Measurements from ENCODE around the gene ADAM15.

The ADAM15 gene

DNA sequence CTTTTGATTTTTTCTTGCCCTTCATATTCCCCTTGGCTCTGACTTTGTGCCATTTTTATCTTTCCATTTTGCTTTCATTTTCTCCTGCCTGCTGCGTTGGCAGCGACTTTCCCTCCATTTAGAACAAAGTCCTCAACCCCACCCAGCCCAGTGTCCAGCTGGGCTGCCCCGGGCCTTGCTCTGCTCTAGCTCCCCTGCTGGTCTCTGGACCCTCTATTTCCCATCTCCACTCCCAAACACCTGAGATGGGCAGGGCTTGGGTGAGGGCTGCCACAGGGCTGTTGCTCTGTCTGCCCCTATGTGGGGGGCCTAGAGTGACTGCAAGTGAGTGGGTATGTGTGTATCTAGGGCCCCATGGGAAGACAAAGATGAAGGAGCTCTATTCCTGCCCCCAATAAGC lies 7.3 kb upstream of the ADAM15 start:
- H3K4me1 Mint-ChIP-seq: peaks cover 19% of the 10 kb centered on the region
- no peaks in the 10 kb centered on the region for H3K9me3 Mint-ChIP-seq
- CTCF ChIA-PET: interaction anchor here (0.9 to 17.5 kb wide), 16 partner anchors 14 to 563 kb away, joined by 3 to 220 read pairs (median 6); partner anchors contain the start of genes ADAM15, EFNA4 and PBXIP1
- no peak overlapping the region for H3K4me3 Mint-ChIP-seq
- no peak overlapping the region for H3K27ac Mint-ChIP-seq
- H3K27me3 Mint-ChIP-seq: peaks cover 46% of the 10 kb centered on the region
- no peaks in the 10 kb centered on the region for H3K36me3 Mint-ChIP-seq
- DNase-seq: no peak

DNA sequence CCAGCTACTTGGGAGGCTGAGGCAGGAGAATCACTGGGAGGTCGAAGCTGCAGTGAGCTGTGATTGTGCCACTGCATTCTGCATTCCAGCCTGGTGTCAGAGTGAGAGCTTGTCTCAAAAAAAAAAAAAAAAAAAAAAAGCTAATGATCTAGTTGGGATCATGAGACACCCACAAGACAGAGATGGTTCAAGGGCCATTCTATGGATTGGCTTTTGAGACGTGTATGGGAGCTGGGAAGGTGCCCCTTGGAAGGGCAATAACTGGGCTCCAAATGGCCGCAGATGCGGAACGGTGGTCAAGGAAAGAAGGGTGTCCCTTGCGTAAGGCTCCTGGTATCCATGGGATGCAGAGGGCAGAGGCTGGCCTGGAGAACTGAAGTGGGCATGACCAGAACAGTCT lies 6.8 kb upstream of the ADAM15 start:
- H3K9me3 Mint-ChIP-seq: no peaks in the 10 kb centered on the region
- H3K27me3 Mint-ChIP-seq: peaks cover 40% of the 10 kb centered on the region
- no peak overlapping the region for H3K4me3 Mint-ChIP-seq
- no peak overlapping the region for H3K27ac Mint-ChIP-seq
- H3K4me1 Mint-ChIP-seq: peaks cover 15% of the 10 kb centered on the region
- H3K36me3 Mint-ChIP-seq: no peaks in the 10 kb centered on the region
- DNase-seq: no peak
- CTCF ChIA-PET: interaction anchor here (0.9 to 17.5 kb wide), 16 partner anchors 14 to 485 kb away, joined by 3 to 220 read pairs (median 6); partner anchors contain the start of genes ADAM15, EFNA4 and PBXIP1

DNA sequence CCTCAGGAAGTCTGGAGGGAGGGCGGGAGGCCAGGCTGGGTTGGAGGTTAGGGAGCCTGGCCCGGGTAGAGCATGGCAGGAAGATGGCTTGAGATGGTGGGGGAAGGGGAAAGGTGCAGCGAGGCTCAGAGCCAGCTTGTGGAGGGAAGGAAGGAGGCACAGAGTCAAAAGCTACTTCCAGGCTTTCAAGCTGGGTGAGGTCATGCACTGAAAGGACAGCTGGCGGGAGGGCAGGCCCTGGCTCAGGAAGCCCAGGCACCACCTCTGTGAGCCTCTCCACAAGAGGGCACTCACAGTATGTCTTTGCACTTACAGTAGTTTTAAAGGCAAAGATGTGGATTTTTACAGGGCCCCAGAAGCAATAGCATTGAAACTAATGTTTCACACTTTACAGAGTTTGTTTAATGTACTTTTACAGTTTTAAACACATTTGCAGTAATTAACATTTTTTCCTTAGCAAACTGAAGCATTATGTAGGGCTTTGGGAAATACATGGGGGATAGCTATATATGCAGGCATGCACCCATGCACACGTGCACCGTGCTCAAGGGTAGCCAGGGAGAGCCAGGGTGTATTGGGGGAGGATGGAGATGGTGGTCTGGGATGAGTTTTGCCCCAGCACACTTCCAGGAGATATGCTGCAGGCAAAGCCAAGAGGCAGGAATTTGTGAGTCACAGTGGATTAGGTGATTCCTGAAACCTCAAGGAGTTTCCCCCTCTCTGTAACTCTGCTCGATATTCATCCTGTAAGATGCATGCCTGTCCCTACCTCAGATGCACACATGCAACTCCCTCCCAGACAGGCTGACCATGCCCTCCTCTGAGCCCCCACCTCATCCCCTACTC lies 6.1 kb upstream of the ADAM15 start:
- peaks cover 20% of the 10 kb centered on the region for H3K4me1 Mint-ChIP-seq
- H3K27me3 Mint-ChIP-seq: peaks cover 38% of the 10 kb centered on the region
- peak; percentile 83 for DNase-seq
- H3K27ac Mint-ChIP-seq: no peak overlapping the region
- H3K4me3 Mint-ChIP-seq: no peak overlapping the region
- H3K9me3 Mint-ChIP-seq: no peaks in the 10 kb centered on the region
- H3K36me3 Mint-ChIP-seq: no peaks in the 10 kb centered on the region
- CTCF ChIA-PET: interaction anchor here (1.0 to 17.5 kb wide), 12 partner anchors 13 to 485 kb away, joined by 3 to 220 read pairs (median 7); partner anchors contain the start of genes ADAM15 and EFNA4

DNA sequence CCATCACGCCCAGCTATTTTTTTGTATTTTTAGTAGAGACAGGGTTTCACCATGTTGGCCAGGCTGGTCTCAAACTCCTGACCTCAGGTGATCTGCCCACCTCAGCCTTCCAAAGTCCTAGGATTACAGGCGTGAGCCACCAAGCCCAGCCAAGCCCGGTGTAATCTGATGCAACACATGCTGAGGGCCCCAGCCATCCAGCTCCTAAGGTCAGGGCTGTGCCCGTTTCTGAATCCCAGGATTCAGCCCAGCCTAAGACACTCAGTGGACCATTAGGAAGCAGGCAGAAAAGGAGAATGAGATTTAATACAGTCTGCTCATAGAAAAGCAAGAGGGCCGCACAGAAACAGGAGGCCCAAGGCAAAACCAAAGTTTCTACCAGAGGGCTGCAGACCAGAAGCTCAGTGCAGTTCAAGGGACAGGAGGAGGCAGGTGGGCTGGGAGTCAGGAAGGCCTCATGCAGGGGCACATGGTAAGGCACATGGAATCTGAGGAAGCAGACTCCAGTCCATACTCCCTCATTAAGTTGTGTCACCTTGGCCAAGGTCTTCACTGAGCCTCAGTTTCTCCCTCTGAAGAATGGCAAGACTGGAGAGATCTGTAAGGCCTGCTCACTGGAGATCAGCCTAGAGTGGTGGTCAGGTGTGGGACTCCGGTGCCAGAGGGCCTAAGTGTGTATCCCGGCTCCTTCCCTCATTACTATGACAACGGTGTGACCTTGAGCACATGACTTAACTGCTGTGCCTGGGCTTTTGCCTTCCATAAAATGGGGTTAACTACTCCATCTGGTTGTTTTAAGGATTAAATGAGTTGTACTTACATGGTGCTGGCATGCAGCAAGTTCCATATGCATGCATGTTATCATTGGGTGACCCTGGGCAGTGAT lies 2.4 kb upstream of the ADAM15 start:
- peak overlapping the region; percentile 52 for H3K27ac Mint-ChIP-seq
- H3K9me3 Mint-ChIP-seq: no peaks in the 10 kb centered on the region
- peaks cover 44% of the 10 kb centered on the region for H3K4me1 Mint-ChIP-seq
- peak overlapping the region; percentile 82 for H3K4me3 Mint-ChIP-seq
- CTCF ChIA-PET: interaction anchor here (0.8 to 17.5 kb wide), 4 partner anchors 8 to 38 kb away, joined by 3 to 220 read pairs (median 3); partner anchors contain the start of genes ADAM15 and EFNA4
- no peaks in the 10 kb centered on the region for H3K36me3 Mint-ChIP-seq
- peaks cover 15% of the 10 kb centered on the region for H3K27me3 Mint-ChIP-seq
- DNase-seq: no peak

DNA sequence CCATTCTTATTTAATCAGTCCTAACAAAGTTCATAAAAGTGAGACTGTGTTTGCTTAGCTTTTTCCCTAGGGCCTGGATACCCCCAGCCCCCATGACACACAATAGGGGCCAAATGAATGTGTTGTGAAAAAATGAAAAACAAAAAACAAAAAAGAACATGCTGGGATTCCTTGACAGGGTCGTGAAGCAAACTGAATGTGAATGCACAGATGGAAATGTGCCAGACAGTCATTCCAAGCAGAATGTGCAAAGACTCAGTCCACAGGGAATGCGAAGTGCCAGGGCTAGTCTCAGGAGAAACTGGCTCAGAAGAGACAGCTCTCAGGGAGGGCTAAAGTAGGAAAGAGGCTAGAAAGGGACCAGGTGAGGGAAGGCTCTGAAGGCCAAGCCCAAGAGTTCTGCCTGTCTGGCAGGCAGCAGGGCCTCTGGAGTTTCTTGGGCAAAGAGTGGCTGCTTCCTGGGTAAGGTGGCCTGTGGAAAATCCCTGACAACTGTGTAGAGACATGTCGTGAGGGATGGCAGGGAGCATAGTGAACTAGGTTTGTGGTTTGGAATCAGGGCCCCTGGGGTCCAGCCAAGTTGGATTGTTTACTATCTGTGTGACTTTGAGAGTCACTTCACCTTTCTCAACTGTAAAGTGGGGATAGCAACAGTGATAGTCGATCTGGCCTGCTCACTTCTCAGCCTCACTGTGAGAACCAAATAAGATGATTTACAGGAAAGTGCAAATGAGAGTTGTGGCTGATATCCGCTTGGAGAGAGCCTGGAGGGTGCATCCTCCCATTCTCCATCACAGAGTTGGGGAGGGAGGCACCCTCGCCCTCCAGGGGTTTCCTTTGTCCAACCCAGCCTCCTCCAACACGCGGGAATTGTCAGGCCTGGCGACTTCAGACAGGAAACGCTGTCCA lies 1.2 kb upstream of the ADAM15 start:
- Mint-ChIP-seq H3K36me3 (no peaks in the 10 kb centered on the region), H3K27me3 (peaks cover 12% of the 10 kb centered on the region), H3K9me3 (no peaks in the 10 kb centered on the region), H3K4me3 (peak overlapping the region; percentile 82), H3K27ac (no peak overlapping the region), H3K4me1 (peaks cover 34% of the 10 kb centered on the region)
- no peak for DNase-seq
- CTCF ChIA-PET: interaction anchor here (1.0 to 17.5 kb wide), 10 partner anchors 5 to 76 kb away, joined by 3 to 220 read pairs (median 6); partner anchors contain the start of genes ADAM15, EFNA4 and FLAD1

- H3K27me3 Mint-ChIP-seq: peaks cover 12% of the 10 kb centered on the region
- no peak overlapping the region for H3K27ac Mint-ChIP-seq
- H3K9me3 Mint-ChIP-seq: no peaks in the 10 kb centered on the region
- CTCF ChIA-PET: interaction anchor here (0.6 to 17.5 kb wide), 14 partner anchors 6 to 81 kb away, joined by 3 to 220 read pairs (median 6); partner anchors contain the start of genes ADAM15, EFNA4, FLAD1 and SHC1
- H3K4me3 Mint-ChIP-seq: peak overlapping the region; percentile 82
- H3K4me1 Mint-ChIP-seq: peaks cover 30% of the 10 kb centered on the region
- peaks cover 3% of the 10 kb centered on the region for H3K36me3 Mint-ChIP-seq
- DNase-seq: no peak
Measured at GRCh38 chr1:155051342-155051776, 243 bp downstream of the ADAM15 start.

DNA sequence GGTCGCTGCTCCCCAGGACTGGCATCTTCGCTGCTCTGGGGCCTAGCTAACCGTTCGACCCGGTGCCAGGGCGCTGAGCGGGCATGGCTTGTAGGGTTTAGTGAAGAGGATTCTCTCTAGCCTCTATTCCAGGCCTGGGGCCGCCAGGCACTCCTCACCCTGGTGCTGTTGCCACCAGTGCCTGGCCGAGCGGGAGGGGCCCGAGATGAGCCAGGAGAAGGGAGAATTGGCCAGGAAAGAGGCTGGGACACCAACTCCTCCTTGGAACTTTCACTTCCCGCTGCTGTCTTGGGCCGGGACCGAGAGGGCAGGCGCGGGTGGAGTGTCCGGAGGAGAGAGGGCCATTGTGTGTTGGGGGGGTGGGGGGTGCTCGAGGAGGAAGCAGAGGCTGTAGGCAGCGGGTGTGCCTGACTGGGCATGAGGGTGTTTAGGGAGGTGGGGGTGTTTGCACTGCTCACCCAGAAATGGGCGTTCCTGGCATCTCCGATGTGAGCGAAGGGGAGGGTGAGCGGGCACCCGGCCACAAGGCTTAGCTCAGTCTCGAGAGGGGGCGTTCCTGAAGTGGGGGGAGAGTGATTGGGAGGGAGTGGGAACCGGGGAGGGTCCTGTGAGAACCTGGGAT lies 772 bp downstream of the ADAM15 start:
- peak; percentile 69 for DNase-seq
- Mint-ChIP-seq H3K4me1 (peaks cover 30% of the 10 kb centered on the region), H3K36me3 (peaks cover 3% of the 10 kb centered on the region), H3K4me3 (peak overlapping the region; percentile 82), H3K27ac (peak overlapping the region; percentile 78), H3K9me3 (no peaks in the 10 kb centered on the region), H3K27me3 (peaks cover 12% of the 10 kb centered on the region)
- CTCF ChIA-PET: interaction anchor here (1.3 to 17.5 kb wide), 8 partner anchors 6 to 82 kb away, joined by 3 to 220 read pairs (median 6); partner anchors contain the start of genes ADAM15, EFNA4 and SHC1

DNA sequence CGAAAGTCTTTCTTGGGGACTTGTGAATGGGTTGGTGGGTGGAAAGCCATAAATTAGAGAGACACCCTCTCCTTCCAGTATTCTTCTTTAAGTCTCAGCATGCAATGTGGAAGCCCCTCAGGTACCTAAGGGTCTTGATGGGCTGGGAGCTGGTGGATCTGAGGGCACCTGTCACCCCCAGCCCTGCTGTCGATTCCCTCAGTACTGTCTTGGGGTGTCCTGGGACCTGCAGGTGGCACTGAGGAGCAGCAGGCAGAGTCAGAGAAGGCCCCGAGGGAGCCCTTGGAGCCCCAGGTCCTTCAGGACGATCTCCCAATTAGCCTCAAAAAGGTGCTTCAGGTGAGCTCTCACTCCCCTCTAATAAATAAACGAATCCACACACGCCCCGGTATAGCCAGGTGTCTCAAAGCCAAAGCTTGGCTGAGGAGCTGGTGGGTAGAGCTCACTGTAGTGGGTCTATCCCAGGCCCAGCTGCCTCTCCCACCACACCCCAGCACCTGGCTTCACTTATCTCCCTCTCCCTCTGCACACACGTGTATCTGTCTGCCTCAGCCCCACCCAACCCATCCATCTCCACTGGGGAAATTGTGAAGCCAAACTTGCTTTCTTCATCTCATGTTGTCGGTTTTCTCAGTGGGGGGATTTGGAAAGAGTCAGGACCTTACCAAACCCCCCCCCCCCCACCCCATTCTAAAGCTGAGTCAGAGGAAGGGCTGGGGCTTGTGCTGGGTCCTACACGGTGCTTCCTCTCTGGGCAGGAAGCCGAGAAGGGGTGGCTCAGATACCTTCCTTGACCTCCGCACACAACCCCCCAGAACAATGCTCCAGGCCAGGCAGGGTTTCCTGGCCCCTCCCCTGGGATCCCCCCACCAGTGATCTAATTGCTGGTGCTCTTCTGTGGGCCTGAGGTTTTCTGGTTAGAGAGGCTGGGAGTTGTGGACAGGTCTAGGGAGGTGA lies 1.6 kb downstream of the ADAM15 start:
- Mint-ChIP-seq H3K36me3 (peaks cover 3% of the 10 kb centered on the region), H3K27ac (peak overlapping the region; percentile 78)
- peak; percentile 54 for DNase-seq

DNA sequence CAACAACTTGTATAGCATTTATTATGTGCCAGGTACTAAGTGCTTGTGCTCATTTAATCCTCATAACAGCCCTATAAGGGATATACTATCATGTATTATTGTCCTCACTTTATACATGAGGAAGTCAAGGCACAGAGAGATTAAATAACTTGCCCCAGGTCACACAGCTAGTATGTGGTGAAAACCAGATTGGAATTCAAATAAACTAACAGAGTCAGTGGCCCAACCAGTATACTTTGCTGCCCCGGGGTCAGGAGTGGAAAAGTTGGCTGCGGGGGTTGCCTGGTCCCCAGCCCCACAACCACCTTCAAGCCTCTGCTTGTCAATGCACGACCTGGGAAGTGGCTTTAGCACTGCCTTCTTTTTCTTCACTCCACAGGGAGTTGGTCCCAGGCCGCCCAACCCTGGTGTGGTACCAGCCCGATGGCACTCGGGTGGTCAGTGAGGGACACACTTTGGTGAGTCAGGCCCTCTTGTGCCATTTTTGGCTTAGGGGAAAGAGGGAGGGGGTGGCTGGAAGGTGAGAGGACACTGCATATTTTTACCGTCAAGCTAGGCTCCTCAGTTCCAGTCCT lies 2.5 kb downstream of the ADAM15 start:
- H3K27me3 Mint-ChIP-seq: peaks cover 2% of the 10 kb centered on the region
- CTCF ChIA-PET: interaction anchor here (1.1 to 17.5 kb wide), 6 partner anchors 4 to 114 kb away, joined by 3 to 220 read pairs (median 26); partner anchors contain the start of genes ADAM15 and EFNA4
- H3K4me1 Mint-ChIP-seq: peaks cover 30% of the 10 kb centered on the region
- DNase-seq: no peak
- peaks cover 5% of the 10 kb centered on the region for H3K36me3 Mint-ChIP-seq
- H3K9me3 Mint-ChIP-seq: no peaks in the 10 kb centered on the region
- H3K4me3 Mint-ChIP-seq: peak overlapping the region; percentile 55
- peak overlapping the region; percentile 78 for H3K27ac Mint-ChIP-seq

More for the DNA sequence above, 1.6 kb downstream of the ADAM15 start:
- Mint-ChIP-seq H3K4me3 (peak overlapping the region; percentile 82), H3K9me3 (no peaks in the 10 kb centered on the region), H3K27me3 (peaks cover 6% of the 10 kb centered on the region), H3K4me1 (peaks cover 30% of the 10 kb centered on the region)
- CTCF ChIA-PET: interaction anchor here (0.8 to 17.5 kb wide), 9 partner anchors 5 to 109 kb away, joined by 3 to 220 read pairs (median 6); partner anchors contain the start of genes ADAM15 and EFNA4

GRCh38 chr1:155057104-155057503 lies 6.0 kb downstream of the ADAM15 start:
- CTCF ChIA-PET: interaction anchor here (0.7 to 15.1 kb wide), 10 partner anchors 10 to 102 kb away, joined by 3 to 220 read pairs (median 4); partner anchors contain the start of genes ADAM15 and PBXIP1
- Mint-ChIP-seq H3K27me3 (no peaks in the 10 kb centered on the region), H3K4me1 (peaks cover 23% of the 10 kb centered on the region), H3K36me3 (peaks cover 13% of the 10 kb centered on the region), H3K9me3 (no peaks in the 10 kb centered on the region), H3K4me3 (no peak overlapping the region), H3K27ac (no peak overlapping the region)
- no peak for DNase-seq

DNA sequence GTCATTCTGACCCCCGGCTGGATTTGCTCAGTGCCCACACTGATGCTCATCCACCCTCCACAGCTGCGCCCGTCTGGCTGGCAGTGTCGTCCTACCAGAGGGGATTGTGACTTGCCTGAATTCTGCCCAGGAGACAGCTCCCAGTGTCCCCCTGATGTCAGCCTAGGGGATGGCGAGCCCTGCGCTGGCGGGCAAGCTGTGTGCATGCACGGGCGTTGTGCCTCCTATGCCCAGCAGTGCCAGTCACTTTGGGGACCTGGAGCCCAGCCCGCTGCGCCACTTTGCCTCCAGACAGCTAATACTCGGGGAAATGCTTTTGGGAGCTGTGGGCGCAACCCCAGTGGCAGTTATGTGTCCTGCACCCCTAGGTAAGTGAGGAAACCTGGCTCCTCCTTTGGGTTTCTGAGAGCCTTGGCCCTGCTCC lies 6.7 kb downstream of the ADAM15 start:
- Mint-ChIP-seq H3K36me3 (peaks cover 13% of the 10 kb centered on the region), H3K27me3 (no peaks in the 10 kb centered on the region), H3K9me3 (no peaks in the 10 kb centered on the region), H3K27ac (no peak overlapping the region), H3K4me1 (peaks cover 22% of the 10 kb centered on the region), H3K4me3 (no peak overlapping the region)
- CTCF ChIA-PET: interaction anchor here (1.0 to 15.1 kb wide), 5 partner anchors 13 to 103 kb away, joined by 3 to 220 read pairs (median 5); partner anchors contain the start of gene ADAM15
- no peak for DNase-seq
